Esophagus squamous epithelium (tissue), 4 donors: Measurements from ENCODE around the gene TESK2.

Experiments used
- POLR2A ChIP-seq, 4 donors: fragments of 450-650 bp; IDR thresholded peaks; one replicate each; pipeline ENCODE4 v1.6.1; 2017; ENCODE audit warnings: antibody characterized with exemption in 4 of 4, mild to moderate bottlenecking in 4 of 4, moderate library complexity in 3 of 4
- TF ChIP-seq, protein P1 (sequence below), 6 experiments: fragments of 450-650 bp in 4 of 6; fragments of 200-600 bp in 2 of 6; sonication (generic) in 2 of 6; IDR thresholded peaks; one replicate each; pipeline ENCODE4 v1.5.1; 2016 to 2019; ENCODE audit warnings: antibody characterized with exemption in 6 of 6, mild to moderate bottlenecking in 4 of 6, moderate library complexity in 4 of 6

DNA sequence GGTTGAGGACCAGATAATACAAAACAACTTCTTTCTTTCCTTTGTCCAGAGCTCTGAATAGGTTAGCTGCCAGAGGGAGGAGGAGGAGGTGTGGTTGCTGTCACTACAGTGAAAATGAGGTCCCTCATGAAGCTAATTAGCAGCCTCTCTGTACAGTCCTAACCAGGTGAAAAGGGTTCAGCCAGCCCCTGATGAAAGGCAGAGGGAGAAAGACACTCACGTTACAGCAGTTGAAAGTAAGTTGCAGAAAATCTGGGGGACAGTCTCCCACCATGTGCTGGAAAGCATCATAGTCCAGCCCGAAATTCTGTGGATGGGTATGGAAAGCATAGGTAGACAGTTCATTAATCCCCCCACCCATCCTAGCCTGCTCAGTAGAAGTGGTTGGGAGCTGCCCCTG, 144.5 kb downstream of the TESK2 start:
- no peak for TF ChIP-seq POLR2A (IDR thresholded peaks at IDR 0.05)
- TF ChIP-seq, protein P1, sequence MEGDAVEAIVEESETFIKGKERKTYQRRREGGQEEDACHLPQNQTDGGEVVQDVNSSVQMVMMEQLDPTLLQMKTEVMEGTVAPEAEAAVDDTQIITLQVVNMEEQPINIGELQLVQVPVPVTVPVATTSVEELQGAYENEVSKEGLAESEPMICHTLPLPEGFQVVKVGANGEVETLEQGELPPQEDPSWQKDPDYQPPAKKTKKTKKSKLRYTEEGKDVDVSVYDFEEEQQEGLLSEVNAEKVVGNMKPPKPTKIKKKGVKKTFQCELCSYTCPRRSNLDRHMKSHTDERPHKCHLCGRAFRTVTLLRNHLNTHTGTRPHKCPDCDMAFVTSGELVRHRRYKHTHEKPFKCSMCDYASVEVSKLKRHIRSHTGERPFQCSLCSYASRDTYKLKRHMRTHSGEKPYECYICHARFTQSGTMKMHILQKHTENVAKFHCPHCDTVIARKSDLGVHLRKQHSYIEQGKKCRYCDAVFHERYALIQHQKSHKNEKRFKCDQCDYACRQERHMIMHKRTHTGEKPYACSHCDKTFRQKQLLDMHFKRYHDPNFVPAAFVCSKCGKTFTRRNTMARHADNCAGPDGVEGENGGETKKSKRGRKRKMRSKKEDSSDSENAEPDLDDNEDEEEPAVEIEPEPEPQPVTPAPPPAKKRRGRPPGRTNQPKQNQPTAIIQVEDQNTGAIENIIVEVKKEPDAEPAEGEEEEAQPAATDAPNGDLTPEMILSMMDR (IDR thresholded peaks at IDR 0.05), result no peak
